ENCODE measurements around the gene ZFAND3.

The ZFAND3 gene

DNA sequence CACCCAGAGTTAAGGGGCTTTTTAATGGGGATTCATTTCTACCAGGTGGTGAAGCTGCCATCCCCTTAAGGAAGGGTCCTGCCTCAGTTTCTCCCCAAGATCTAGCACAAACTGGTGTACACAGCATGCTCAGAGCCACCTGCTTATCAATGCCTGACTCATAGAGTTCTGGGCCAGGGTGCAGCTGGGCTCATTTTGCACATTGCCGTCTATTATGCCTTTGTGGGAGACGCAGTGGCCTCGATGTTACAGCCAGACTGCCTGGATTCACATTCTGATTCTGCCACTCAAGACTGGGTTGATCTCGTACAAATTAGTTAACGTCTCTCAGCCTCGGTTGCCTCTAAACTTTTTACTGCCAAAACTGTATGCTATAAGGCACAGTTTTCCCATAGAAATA, 365.7 kb downstream of the ZFAND3 start:
- DNase-seq (ENCODE audit: low read depth in 2 of 2): no peak

DNA sequence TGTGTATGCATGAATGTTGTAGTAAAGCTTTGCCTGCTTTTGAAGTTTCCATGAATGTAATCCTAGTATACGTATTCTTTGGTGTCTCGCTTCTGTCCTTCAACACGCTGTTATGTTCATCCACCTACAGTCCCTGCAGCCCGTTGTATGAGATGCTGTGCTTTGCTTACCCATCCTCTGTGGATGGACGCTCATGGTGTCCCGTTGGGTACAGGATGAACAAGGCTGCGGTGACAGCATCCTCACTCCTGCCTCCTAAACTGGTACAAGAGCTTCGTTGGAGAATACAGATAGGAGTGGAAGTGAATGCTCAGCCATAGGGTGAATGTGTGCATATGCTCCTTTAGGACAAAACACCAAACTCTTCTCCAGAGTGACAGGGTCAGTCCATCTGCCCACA, 366.2 kb downstream of the ZFAND3 start:
- no peak for DNase-seq (ENCODE audit: low read depth in 2 of 2)

DNA sequence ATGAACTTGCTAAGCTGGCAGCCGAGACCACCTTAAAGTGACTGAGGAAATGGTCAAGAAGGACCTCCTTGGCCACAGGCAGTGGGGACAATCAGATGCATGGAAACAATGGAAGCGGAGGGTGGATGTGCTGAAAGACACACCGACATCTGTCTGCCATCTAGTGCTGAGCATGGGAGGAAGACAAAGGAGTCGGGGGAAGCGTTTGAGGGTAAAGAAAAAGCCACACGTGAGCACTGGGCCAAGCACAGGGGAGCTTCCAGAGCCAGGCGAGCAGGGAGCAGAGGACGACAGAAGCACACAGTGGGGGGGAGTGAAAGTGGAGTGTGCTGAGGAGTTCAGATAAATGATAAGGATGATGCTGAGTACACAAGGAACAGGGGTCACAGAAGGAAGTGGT, 367.8 kb downstream of the ZFAND3 start:
- DNase-seq (ENCODE audit: low read depth in 2 of 2): no peak

DNA sequence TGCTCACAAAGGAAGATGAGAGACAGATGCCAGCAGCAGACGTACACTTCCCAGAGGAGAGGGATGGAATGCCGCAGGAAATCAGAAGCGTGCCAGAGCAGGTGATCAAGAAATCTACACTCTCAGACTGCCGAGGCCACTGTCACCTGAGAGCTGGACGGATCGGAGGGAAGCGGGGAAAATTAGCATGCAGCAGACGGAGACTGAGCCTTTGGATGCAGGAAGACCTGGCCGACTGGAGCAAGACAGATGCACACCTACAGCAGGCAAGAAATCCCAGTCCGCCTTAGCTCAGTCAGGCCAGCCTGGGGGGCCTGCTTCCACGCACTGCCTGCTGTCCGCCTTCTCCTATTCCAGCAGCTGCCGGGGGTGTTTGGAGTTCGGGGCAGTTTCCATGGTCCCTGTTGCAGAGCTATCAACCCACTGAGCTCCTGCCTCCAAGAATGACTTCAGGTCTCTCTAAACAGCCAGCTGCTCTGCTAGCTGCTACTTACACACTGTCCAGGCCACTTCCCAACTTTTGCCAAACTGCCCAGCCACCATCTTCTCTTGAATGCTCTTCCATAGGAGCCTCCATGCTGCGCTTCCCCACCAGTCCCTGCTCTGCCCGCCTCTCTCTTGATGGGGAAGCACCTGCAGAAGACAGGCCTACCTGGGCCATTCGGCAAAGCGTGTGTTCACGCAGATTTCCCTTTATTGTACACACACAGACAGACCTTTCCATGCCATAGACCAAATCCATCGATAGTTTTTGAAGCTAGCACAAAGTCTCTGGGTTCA, 368.5 kb downstream of the ZFAND3 start:
- DNase-seq (ENCODE audit: low read depth in 2 of 2): no peak

DNA sequence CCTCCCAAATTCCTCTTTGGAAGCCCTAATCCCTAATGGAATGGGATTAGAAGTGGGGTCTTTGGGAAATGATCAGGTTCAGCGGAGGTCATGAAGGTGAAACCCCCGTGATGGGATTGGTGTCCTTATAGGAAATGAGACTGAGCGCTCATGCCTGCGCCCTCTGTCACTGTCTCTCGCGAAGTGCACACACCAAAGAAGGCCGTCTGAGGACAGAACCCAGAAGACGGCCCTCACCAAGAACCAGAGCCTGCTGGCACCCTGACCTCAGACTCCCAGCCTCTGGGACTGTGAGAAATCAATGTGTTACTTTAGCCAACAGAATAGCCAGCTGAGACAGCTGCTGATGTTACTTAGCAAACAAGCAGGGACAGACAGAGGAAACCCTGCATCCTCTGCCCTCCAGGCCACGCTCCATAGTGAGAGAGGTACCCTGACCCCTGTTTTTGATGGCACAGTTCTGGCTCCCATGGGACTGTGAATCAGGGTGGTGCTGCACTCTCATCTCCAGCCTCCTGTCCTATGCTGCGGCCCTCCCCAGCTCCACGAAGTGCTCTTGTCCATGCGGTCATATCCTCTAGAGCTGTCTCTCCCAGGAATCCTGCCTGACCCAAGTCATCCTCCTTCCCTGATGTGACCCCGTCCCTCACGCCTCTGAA, 369.3 kb downstream of the ZFAND3 start:
- no peak for DNase-seq (ENCODE audit: low read depth in 2 of 2)

DNA sequence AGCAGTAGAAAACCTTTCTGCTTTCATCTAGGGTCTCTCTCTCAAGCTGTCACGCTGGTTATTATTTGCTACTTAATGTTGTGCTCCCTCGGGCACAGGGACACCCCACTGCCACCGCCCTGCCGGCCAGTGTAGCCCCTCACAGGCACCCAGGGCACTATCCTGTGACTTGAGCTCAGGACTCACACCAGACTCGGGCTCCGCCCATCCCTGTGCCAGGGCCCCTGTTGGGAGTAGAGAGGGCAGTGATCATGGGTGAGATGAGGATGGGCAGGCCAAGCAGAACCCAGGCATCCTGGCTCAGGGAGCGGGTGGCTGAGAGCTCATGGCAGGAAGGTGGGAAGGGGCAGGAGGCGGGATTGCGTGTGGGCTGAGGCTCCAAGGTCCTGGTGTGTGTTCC, 371.9 kb downstream of the ZFAND3 start:
- no peak for DNase-seq (ENCODE audit: low read depth in 2 of 2)

DNA sequence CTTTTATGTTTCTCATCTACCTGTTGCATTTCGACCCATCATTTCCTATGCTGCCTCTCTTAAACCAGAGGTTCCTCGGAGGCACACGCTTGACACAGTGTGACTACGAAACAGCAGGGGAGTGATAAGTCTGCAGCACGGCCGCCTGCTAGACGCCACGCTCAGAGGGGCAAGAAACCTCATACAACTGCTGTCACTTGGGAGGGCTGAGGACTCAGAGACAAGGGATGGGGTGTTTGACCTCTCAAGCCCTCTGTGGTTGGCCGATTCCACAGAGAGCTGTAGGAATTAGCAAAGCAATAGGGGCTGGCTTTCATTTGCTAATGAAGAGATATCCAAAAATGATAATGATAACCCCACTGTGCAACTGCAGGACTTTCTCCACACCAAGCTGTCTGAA, 372.5 kb downstream of the ZFAND3 start:
- DNase-seq (ENCODE audit: low read depth in 2 of 2): no peak

DNA sequence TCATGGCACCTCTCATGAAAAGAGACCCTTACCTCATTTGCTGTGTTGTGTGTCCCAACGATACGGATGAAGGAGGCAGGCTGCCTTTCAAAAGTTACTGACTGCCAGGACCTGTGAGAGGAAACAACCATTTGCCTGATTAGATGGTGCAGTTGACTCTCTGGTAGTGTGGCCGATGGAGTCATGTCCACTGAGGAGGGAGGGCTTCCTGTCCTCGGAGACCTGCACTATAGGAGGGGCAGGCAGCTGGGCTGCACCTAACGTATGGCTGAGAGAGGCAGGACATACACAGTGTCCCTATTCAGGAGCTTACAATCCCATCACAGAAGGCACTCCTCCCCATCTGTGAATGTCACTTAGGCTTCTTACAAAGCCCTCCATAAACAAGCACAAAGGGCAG, 373.0 kb downstream of the ZFAND3 start:
- DNase-seq (ENCODE audit: low read depth in 2 of 2): no peak

DNA sequence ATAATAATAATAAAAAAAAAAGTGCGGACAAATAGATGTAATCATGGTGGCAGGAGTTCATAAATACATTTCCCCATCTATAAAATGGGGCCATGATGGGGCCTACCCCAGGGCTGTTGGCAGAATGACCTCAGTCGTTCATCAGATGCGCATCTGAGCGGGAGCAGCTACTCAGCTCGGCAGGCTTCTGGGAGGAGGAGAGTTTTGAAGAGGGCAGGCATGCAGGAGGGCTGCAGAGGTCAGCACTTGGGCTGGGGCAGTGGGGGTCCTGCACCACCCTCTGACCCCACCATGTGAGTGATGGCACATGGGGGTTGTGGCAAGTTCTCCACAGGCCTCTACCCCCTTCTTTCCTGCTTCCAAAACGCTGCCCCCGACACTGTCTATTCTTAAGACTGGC, 373.5 kb downstream of the ZFAND3 start:
- DNase-seq (ENCODE audit: low read depth in 2 of 2): no peak

DNA sequence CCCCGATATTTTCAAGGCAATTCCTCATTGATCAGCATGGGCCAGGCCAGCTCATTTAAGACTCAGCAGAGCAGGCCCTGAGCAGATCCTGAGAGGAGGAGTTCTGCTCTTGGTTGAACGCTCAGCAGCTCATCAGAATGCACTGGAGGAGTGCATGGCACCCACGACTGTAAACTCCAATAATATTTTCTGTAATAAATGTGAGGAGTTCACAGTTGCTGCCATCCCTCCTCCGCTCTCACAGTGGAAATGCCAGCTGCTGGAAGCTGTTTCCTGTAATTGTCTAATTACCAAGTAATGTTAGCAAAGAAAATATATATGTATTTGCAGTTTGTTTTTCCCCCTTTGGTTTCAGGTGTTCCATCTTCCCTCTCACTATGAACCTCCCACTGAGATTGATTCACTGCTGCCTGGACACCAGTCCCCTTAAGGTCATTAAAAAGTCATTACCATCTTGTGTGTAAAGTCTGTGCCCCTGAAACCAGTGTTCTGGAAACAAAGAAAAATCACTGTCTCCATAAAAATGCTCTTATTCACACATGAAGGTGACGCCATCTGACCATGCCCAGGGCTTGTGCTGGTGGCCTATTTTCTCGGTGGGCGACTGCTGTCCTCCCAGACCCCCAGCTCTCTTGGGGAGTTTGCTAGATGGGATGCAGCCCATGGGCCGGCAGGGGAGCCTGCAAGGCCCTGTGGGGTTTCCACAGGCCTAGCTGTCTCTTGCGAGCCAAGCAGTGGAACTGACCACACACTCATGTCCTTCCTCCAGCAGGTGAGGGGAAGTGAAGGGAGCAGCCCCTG, 374.2 kb downstream of the ZFAND3 start:
- DNase-seq (ENCODE audit: low read depth in 2 of 2): no peak

DNA sequence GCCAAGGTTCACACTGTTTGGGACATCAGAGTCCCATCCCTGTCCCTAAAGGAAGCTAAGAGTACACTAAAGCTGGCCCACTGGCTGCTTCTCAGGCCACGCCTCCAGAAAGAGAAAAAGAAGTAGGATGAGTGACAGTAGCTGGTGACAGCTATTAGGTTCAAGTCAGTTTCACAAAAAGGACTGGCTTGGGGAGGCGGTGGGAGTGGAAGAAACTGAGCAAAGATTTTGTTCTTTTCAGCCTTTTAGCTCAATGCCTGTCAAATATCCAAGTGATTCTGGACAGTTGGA, 374.7 kb downstream of the ZFAND3 start:
- no peak for DNase-seq (ENCODE audit: low read depth in 2 of 2)

DNA sequence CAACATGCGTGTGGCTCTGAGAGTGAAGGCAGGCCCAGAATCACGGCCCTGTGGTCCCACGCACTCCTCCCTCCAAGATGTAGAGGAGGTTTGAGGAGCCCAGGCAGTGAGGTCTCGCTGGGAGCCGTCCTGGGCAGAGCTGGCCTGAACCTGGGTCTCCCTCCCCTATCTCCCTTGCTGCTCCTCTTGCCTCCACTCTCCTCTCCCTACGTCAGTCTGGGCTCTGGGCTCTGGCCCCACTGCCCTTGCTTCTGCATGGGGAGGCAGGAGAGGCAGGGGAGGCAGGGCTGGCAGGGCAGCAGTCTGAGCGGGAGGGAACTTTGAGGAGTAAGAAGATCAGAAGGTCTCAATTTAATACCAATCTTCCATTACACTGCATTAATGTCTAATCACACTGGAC, 375.1 kb downstream of the ZFAND3 start:
- no peak for DNase-seq (ENCODE audit: low read depth in 2 of 2)

DNA sequence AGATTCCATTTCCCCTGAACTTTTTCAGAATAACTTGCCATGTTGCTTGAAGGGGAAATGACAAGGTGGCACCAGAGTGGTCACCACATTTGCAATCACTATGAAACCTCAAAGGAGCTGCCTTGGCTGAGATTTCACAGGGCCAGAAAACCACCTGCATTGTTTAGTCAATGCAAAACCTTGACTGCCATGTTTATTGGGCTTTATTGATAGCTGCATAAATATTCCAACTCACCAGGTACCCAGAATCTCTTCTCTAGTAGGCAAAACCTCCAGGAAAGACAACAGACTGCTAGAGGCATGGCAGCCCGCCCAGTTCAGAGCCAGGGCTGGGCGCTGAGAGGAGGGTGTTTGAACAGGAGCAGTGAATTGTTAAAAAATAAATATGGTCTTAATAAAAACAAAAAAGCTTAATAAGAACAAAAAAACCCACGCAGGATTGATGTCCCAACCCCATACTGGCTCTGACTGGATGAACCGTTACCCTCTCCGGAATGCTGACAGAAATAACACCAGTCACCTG, 375.6 kb downstream of the ZFAND3 start:
- no peak for DNase-seq (ENCODE audit: low read depth in 2 of 2)

DNA sequence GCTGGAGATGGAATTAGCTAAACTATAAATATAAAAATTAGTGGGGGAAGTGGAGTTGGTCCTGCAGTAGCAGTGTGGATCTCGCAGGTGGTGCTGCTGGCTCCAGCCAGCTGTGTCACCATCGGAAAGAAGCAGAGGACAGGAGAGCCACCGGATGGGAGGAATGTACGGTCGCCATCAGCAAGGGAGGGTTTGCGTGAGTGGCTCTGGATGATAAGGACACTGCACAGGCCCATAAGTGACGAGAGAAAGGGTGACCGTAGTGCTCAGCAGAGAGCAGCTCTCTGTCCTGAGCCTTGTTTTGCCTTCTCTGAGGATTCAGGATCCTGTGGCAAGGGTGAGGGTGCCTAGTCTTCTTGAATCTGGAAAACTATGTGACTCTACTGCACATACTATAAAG, 378.7 kb downstream of the ZFAND3 start:
- DNase-seq (ENCODE audit: low read depth in 2 of 2): no peak
